Adipocyte (in vitro differentiated cells): ENCODE results near the gene CLSTN2.
A peak's percentile ranks its signal among the peaks of the same experiment; 100 is the strongest.

ENCODE experiments used
- DNase-seq: peaks from one replicate; pipeline ENCODE4 v3.0.0-alpha.2; 2015; ENCODE audit warnings: low read depth
- H3K27me3 ChIP-seq: replicated peaks from 2 replicates; pipeline ENCODE4 v1.7.0; 2013; ENCODE audit warnings: mild to moderate bottlenecking, low read length, moderate library complexity; ENCODE audit not compliant: control insufficient read depth, insufficient read depth
- H3K36me3 ChIP-seq: 2 replicates; pipeline ENCODE4 v1.7.0; 2013; ENCODE audit warnings: low read length, mild to moderate bottlenecking, moderate library complexity; ENCODE audit not compliant: control insufficient read depth, insufficient read depth, severe bottlenecking
- H3K4me1 ChIP-seq: 2 replicates; pipeline ENCODE4 v1.7.0; 2013; ENCODE audit warnings: mild to moderate bottlenecking, low read length, moderate library complexity; ENCODE audit not compliant: control insufficient read depth, insufficient read depth
- H3K4me3 ChIP-seq: 2 replicates; pipeline ENCODE4 v1.7.0; 2013; ENCODE audit warnings: mild to moderate bottlenecking, low read length, moderate library complexity
- H3K9ac ChIP-seq: 2 replicates; pipeline ENCODE4 v1.7.0; 2013; ENCODE audit warnings: mild to moderate bottlenecking, low read length, moderate library complexity
- H3K9me3 ChIP-seq: 2 replicates; pipeline ENCODE4 v1.7.0; 2013; ENCODE audit warnings: mild to moderate bottlenecking, low read length, moderate library complexity; ENCODE audit not compliant: control insufficient read depth

Gene CLSTN2

DNA sequence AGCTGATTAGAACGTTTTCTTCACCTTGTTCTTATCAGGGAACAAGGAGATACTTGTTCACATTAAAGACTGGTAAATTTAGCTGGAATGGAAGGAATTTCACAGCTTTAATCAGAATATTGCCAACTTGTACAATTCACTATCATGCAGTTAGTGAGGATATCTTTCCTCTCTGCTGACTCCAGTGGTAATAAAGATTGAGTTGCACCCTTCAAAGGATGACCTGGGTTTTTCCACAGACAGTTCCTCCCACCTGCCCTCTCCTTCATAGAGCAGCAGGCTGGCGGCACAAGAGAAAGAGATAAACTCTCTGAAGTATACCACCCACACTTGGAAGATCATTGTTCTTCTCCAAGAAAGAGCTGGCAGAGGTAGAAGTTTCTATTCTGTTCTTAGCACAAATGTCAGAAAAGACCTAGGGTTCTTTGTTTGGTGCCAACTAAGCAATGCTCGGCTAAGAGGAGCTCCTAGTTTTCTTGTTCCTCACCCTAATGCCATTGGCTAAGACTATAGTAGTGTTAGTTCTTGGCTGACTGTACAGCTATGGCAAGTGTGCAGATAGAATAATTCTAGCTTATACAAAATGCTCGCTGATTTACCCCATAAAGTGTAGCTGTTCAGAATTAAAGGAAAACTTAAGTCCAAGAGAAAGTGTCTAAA, 169.1 kb downstream of the CLSTN2 start:
- Histone ChIP-seq H3K4me3 (no peak overlapping the region), H3K36me3 (no peaks in the 10 kb centered on the region)
- DNase-seq: no peak

DNA sequence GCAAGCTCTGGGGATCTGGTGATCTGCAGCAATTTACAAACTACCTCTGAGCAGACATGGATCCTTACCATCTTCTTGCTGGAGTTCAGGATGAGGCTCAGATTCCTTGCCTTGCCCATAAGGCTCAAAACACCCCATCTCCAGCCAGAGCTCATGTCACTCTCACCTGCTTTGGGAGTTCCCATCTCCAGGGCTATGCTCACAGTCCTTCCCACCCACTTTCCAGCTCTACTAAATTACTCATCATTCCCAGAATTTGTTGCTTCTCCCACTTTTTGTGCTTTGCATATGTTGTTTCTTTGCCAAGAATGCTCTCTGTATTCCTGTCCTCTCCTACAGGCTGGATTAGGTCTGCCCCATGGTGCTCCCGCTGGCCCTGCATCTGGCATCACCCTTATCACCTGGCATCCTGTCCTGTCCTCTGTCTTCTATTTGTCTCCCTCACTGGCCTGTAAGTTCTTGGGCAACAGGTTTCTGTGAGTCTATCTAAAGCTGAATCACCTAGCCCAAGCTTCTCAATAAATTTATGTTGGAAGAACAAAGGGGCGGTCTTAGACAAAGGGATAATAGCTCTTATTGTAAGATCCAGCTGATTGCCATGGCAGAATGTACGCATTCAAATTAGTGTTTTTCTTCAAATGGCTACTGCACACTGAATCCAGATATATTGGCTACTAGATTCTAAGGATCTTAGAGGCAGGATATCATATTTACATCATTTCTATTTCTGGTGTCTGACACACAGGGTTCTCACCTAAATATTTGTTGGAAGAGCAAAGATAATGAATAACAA, 179.2 kb downstream of the CLSTN2 start:
- H3K4me1 ChIP-seq: no peaks in the 10 kb centered on the region
- H3K4me3 ChIP-seq: no peak overlapping the region
- peaks cover 11% of the 10 kb centered on the region for H3K27me3 ChIP-seq
- no peaks in the 10 kb centered on the region for H3K36me3 ChIP-seq
- no peak for DNase-seq
- no peak overlapping the region for H3K9ac ChIP-seq
- no peaks in the 10 kb centered on the region for H3K9me3 ChIP-seq

More for the DNA sequence above, 169.1 kb downstream of the CLSTN2 start:
- Histone ChIP-seq H3K9me3 (no peaks in the 10 kb centered on the region), H3K4me1 (no peaks in the 10 kb centered on the region), H3K9ac (no peak overlapping the region), H3K27me3 (no peaks in the 10 kb centered on the region)

DNA sequence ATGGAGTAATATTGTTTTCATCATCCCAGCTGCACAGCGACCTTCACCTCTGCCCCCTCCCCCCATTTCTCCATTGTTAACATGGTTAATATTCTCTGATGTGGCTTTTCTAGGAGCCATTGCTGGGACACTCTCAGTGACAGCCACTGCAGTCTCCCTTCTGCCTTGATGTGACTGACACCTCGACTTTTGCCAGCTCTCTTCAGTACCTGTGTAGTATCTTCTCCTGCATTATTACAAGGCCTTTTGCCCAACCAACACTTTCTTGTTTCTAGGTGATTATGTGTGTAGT, 179.8 kb downstream of the CLSTN2 start:
- Histone ChIP-seq H3K9ac (no peak overlapping the region), H3K4me3 (no peak overlapping the region), H3K9me3 (no peaks in the 10 kb centered on the region), H3K27me3 (peaks cover 11% of the 10 kb centered on the region), H3K4me1 (no peaks in the 10 kb centered on the region), H3K36me3 (no peaks in the 10 kb centered on the region)
- DNase-seq: no peak

DNA sequence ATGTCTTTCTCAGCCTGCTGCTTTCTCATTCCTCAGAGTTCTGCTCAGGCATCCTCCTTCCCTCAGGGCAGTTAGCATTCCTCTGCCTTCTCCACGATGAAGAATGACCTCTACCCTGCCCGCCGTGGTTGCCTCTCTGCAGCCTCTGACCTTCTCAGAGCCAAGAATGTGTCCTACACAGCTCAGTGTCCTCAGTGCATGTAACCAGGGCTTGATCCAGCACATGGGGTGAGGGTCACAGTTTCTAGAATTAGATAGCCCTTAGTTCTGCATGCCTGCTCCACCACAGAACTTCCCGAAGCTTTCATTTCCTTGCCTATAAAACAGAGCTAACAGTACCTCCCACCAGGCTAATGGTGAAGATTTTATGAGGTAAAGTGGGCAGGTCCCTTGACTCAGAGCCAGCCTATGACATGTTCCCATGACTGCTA, 182.1 kb downstream of the CLSTN2 start:
- no peaks in the 10 kb centered on the region for H3K4me1 ChIP-seq
- no peaks in the 10 kb centered on the region for H3K36me3 ChIP-seq
- DNase-seq: peak; percentile 63
- peaks cover 6% of the 10 kb centered on the region for H3K27me3 ChIP-seq
- no peak overlapping the region for H3K9ac ChIP-seq
- H3K9me3 ChIP-seq: no peaks in the 10 kb centered on the region
- H3K4me3 ChIP-seq: no peak overlapping the region

DNA sequence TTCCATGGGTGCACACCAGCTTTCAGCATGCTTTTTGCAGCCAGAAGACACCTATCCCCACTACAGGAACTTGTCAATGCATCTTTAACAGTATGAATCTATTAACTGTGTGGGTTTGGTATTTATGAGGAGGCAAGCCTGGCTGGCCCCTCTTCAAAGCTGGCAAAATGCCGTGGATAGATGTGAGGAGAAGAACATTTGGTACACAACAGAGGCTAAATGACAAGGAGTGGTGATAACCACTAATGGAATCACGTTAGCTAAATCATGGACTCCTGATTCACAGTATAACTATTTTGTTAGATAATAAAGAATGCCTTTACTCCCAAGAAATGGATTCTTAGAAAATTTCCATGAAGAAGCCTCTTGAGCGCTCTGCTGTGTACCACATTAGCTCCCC, 187.2 kb downstream of the CLSTN2 start:
- Histone ChIP-seq H3K9me3 (no peaks in the 10 kb centered on the region), H3K9ac (no peak overlapping the region), H3K4me3 (no peak overlapping the region), H3K4me1 (no peaks in the 10 kb centered on the region), H3K36me3 (no peaks in the 10 kb centered on the region), H3K27me3 (peaks cover 6% of the 10 kb centered on the region)
- DNase-seq: no peak

DNA sequence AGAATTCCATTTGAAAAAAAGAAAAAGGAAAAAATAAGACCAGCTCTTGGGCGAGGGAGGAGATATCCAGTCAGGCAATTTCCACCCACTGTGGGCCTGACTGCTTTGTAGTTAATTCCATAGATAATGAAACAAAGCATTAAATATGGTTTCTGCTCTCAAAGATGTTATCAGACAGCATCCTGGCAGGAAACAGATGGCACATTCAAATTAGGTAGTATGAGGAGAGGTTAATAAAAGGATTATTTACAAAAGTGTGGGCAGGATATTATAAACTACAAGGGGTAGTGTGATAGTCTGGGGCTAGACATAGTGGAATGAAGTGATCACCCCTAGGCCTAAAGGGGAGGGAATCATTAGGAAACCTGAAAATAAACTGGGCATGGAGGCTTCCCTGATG, 193.2 kb downstream of the CLSTN2 start:
- Histone ChIP-seq H3K36me3 (no peaks in the 10 kb centered on the region), H3K9ac (no peak overlapping the region), H3K4me3 (no peak overlapping the region), H3K9me3 (no peaks in the 10 kb centered on the region), H3K27me3 (no peaks in the 10 kb centered on the region), H3K4me1 (no peaks in the 10 kb centered on the region)
- DNase-seq: no peak

GRCh38 chr3:140128631-140129030, 193.6 kb downstream of the CLSTN2 start:
- H3K4me3 ChIP-seq: no peak overlapping the region
- H3K4me1 ChIP-seq: no peaks in the 10 kb centered on the region
- peak; percentile 52 for DNase-seq
- H3K36me3 ChIP-seq: no peaks in the 10 kb centered on the region
- no peak overlapping the region for H3K9ac ChIP-seq
- no peaks in the 10 kb centered on the region for H3K27me3 ChIP-seq
- H3K9me3 ChIP-seq: no peaks in the 10 kb centered on the region

DNA sequence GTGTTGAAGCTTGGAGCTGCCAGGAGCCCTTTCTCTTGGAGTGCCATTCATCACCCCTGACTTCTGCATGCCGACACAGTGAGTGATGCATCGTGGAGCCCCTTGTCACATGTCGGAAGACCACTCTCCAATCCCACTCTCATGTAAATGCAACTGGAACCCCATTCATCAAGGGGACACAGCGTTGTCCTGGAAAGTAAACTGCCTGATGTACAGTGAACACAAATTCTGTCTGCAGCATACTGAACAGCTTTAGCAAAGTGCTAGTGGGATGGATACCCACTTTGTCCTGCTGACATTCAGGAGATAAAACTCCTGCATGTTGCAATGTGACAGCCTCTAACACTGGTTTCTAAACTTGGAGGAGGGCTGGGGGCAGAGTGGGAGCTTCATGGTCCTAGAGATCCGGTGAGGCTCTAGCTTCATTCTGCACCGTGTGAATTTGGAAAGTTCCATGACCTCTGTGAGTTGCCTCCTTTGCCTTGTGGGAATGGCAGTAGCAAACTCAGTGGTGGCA, 194.8 kb downstream of the CLSTN2 start:
- DNase-seq: no peak
- Histone ChIP-seq H3K9ac (no peak overlapping the region), H3K9me3 (no peaks in the 10 kb centered on the region), H3K36me3 (no peaks in the 10 kb centered on the region), H3K4me3 (no peak overlapping the region), H3K4me1 (no peaks in the 10 kb centered on the region), H3K27me3 (no peaks in the 10 kb centered on the region)

DNA sequence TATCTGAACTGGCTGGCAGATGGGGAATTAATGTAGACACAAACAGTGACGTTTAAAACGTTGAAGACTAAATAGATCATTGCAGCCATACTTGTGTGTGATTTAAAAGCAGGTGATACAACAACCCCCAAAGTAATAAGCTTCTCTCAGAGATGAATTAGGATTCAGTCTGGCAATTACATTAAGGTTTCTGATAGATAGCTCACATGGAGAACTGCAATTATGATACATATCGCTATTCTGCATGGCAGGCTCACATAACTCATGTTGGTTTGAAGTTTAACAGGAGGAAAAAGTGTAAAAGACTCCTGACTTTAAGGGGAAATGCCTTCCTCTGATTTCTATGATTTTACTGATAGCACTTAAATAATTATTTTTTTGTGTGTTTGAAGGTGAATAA, 196.9 kb downstream of the CLSTN2 start:
- Histone ChIP-seq H3K9me3 (no peaks in the 10 kb centered on the region), H3K4me1 (no peaks in the 10 kb centered on the region)
- no peak for DNase-seq

GRCh38 chr3:140134231-140134965, 199.4 kb downstream of the CLSTN2 start:
- Histone ChIP-seq H3K4me3 (no peak overlapping the region), H3K36me3 (no peaks in the 10 kb centered on the region), H3K27me3 (peaks cover 8% of the 10 kb centered on the region), H3K4me1 (no peaks in the 10 kb centered on the region), H3K9me3 (no peaks in the 10 kb centered on the region), H3K9ac (no peak overlapping the region)
- no peak for DNase-seq

More for the DNA sequence above, 196.9 kb downstream of the CLSTN2 start:
- H3K4me3 ChIP-seq: no peak overlapping the region
- no peak overlapping the region for H3K9ac ChIP-seq
- H3K36me3 ChIP-seq: no peaks in the 10 kb centered on the region
- peaks cover 3% of the 10 kb centered on the region for H3K27me3 ChIP-seq

GRCh38 chr3:140135461-140135860, 200.5 kb downstream of the CLSTN2 start:
- Histone ChIP-seq H3K27me3 (peaks cover 8% of the 10 kb centered on the region), H3K4me3 (no peak overlapping the region), H3K36me3 (no peaks in the 10 kb centered on the region), H3K4me1 (no peaks in the 10 kb centered on the region), H3K9ac (no peak overlapping the region), H3K9me3 (no peaks in the 10 kb centered on the region)
- peak; percentile 7 for DNase-seq
